Neural crest cell (in vitro differentiated cells): ENCODE measurements around the gene JAG2. TPM values are rescaled to one million over a fixed set of nuclear protein-coding genes. Genes with fewer than 3 reads are reported as not detected.

ENCODE experiments used
- DNase-seq: peaks from one replicate; pipeline ENCODE4 v3.0.0; 2021; ENCODE audit warnings: low read depth, mixed read lengths, low spot score
- H3K27ac Mint-ChIP-seq: one replicate; pipeline ENCODE4 v1.8.0; 2021; ENCODE audit warnings: mild to moderate bottlenecking, mixed read lengths; ENCODE audit not compliant: unreplicated experiment
- H3K27me3 Mint-ChIP-seq: 2 replicates; pipeline ENCODE4 v1.8.0; 2021; ENCODE audit warnings: low read depth, mild to moderate bottlenecking, mixed read lengths
- H3K36me3 Mint-ChIP-seq: 2 replicates; pipeline ENCODE4 v1.8.0; 2021; ENCODE audit warnings: low read depth, mild to moderate bottlenecking, mixed read lengths
- H3K4me1 Mint-ChIP-seq: 2 replicates; pipeline ENCODE4 v1.8.0; 2021; ENCODE audit warnings: mixed read lengths
- H3K4me3 Mint-ChIP-seq: one replicate; pipeline ENCODE4 v1.8.0; 2021; ENCODE audit warnings: mild to moderate bottlenecking, mixed read lengths
- H3K9me3 Mint-ChIP-seq: 2 replicates; pipeline ENCODE4 v1.8.0; 2021; ENCODE audit warnings: mixed read lengths
- long read RNA-seq: library from polyadenylated mRNA; unstranded; transcript quantifications from one replicate; pipeline ENCODE4 v2.0.0, GENCODE V29; 2020
- total RNA-seq: library from RNA; stranded (reverse); gene quantifications from 2 replicates; pipeline ENCODE4 v1.2.1, GENCODE V29; 2021
- TF ChIP-seq, protein P1 (sequence below): fragments of 200-600 bp; sonication (generic); conservative IDR thresholded peaks from 2 replicates; pipeline ENCODE4 v1.5.0; 2021; ENCODE audit warnings: antibody characterized with exemption, mild to moderate bottlenecking

Gene JAG2
- 2.7 and 4.2 TPM in 2 replicates for total RNA-seq
- long read RNA-seq = 0 reads

DNA sequence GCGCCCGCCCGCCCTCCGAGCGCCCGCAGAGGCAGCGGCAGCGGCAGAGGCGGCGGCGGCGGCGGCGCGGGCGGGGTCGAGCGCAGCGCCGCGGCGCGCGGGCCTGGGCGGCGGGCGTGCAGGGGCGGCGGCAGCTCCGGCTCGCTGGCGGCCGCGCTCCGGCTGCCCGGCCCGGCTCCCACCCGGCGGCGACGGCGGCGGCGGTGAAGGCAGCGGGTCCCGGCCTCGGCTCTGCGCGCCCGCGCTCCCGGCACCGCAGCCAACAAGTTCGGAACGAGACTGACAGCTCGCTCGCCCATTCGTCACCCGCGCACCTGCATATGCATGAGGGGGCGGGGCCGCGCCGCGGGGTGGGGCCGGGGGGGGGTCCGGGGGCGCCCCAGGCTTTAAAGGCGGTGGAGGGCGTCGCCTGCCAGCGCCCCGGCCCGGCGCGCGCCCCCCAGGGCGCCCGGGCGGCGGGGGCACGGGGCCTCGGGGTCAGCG lies at the start of gene JAG2:
Gene JAG2, minus strand, starts transcription at position 281 of the 483 bp plus-strand sequence. CDS start 356 bp downstream, outside the sequence.
- H3K4me3 Mint-ChIP-seq = peak within 1 kb of the TSS; percentile 74
- peaks cover 7% of the 10 kb centered on the region for H3K4me1 Mint-ChIP-seq
- no peak for DNase-seq
- no peaks in the 10 kb centered on the region for H3K9me3 Mint-ChIP-seq
- no peak within 1 kb of the TSS for H3K27ac Mint-ChIP-seq
- peaks cover 30% of the 10 kb centered on the region for H3K27me3 Mint-ChIP-seq
- TF ChIP-seq, protein P1, sequence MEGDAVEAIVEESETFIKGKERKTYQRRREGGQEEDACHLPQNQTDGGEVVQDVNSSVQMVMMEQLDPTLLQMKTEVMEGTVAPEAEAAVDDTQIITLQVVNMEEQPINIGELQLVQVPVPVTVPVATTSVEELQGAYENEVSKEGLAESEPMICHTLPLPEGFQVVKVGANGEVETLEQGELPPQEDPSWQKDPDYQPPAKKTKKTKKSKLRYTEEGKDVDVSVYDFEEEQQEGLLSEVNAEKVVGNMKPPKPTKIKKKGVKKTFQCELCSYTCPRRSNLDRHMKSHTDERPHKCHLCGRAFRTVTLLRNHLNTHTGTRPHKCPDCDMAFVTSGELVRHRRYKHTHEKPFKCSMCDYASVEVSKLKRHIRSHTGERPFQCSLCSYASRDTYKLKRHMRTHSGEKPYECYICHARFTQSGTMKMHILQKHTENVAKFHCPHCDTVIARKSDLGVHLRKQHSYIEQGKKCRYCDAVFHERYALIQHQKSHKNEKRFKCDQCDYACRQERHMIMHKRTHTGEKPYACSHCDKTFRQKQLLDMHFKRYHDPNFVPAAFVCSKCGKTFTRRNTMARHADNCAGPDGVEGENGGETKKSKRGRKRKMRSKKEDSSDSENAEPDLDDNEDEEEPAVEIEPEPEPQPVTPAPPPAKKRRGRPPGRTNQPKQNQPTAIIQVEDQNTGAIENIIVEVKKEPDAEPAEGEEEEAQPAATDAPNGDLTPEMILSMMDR = no peak
- H3K36me3 Mint-ChIP-seq = no peaks in the 10 kb centered on the region

DNA sequence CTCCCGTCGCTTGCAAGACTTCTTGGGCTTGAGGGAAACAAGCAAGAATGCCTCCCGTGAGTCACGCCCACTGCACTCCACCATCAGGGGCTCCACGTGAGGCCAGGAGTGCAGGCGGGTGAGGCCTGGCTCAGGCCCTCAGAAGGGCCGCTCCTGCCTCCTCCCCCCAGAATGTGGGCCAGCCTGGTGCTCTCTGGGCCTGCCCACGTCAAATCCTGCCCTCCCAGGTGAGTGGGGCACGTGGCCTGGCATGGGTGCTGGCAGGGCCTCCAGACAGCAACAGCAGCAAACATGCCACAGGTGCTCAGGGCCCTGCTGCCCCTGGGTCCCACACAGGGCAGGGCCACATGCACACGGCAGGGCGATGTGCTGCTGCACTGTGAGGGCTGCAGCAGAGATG lies 49.2 kb upstream of the JAG2 start:
- H3K36me3 Mint-ChIP-seq = peaks cover 17% of the 10 kb centered on the region
- DNase-seq = no peak
- H3K27ac Mint-ChIP-seq = no peak overlapping the region
- TF ChIP-seq, protein P1 = no peak
- H3K4me1 Mint-ChIP-seq = no peaks in the 10 kb centered on the region
- no peak overlapping the region for H3K4me3 Mint-ChIP-seq
- H3K9me3 Mint-ChIP-seq = no peaks in the 10 kb centered on the region
- H3K27me3 Mint-ChIP-seq = no peaks in the 10 kb centered on the region

DNA sequence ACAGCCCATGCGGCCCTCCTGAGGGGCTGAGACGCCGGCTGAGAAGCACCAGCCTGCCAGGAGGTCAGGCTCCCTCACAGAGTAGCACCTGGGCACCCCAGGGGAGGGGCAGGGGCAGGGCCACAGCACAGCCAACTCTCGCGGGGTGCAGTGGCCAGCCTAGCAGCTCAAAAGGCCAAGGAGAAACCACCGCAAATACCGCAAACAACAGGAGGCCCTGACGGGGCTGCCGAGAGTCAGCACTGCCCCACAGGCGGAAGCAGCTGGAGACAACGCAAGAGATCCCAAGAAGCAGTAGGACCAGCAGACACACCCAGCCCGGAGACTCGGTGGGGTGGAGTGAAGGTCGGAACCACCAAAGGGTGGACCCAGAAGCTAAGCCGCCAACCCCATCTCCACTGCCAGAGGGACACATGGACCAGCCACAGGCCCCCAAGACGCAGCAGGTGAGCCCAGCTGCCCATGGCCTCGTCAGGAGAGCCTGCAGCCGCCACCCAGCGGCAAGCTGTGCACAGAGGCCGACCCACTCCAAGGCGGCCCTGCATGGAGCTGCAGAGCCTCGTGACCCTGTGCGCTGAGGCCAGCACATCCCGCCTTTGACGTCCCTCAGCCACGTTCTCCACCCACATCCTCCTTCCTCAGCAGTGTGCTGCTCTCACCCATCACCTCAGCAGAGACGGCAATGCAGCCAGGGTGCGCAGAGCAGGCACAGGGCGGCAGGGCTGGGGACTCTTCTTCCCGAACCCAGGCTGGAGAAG lies 48.1 kb upstream of the JAG2 start:
- H3K4me1 Mint-ChIP-seq = no peaks in the 10 kb centered on the region
- no peaks in the 10 kb centered on the region for H3K9me3 Mint-ChIP-seq
- no peaks in the 10 kb centered on the region for H3K27me3 Mint-ChIP-seq
- H3K36me3 Mint-ChIP-seq = peaks cover 10% of the 10 kb centered on the region
- no peak overlapping the region for H3K27ac Mint-ChIP-seq
- TF ChIP-seq, protein P1 = no peak
- DNase-seq = no peak
- H3K4me3 Mint-ChIP-seq = no peak overlapping the region

DNA sequence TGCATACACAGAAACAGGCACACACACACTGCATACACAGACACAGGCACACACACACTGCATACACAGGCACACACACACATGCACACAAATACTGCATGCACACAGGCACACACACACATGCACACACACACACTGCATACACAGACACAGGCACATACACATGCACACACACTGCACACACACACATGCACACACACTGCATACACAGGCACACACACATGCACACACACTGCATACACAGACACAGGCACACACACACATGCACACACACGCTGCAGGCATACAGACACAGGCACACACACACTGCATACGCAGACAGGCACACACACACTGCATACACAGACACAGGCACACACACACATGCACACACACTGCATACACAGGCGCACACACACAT lies 47.0 kb upstream of the JAG2 start:
- Mint-ChIP-seq H3K4me3 (no peak overlapping the region), H3K36me3 (peaks cover 10% of the 10 kb centered on the region), H3K9me3 (no peaks in the 10 kb centered on the region), H3K4me1 (no peaks in the 10 kb centered on the region), H3K27ac (no peak overlapping the region), H3K27me3 (no peaks in the 10 kb centered on the region)
- TF ChIP-seq, protein P1 = no peak
- DNase-seq = no peak

DNA sequence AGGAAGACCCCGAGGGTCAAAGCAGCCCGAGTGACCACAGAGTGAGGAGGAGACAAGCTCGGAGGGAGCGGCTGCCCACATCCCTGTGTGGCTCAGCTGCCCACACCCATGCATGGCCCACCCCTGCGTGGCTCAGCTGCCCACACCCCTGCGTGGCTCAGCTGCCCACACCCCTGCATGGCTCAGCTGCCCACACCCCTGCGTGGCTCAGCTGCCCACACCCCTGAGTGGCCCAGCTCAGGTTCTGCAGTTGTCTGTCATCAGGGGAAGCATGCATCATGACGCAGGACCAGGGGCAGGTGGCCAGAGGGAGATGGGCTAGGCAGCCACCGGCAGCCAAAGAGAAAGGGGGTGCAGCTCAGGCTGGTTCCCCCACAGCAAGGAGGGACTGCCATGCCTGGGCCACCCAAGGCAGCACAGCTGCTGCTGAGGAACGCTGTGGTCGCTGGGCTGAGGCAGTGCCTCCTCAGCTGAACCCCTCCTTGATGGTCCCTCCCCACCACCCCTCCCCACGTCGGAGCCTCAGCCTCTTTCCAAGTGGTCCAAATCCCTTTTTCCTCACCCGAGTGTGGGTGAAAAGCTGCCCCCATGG lies 45.8 kb upstream of the JAG2 start:
- no peaks in the 10 kb centered on the region for H3K27me3 Mint-ChIP-seq
- TF ChIP-seq, protein P1 = no peak
- H3K27ac Mint-ChIP-seq = no peak overlapping the region
- H3K4me1 Mint-ChIP-seq = no peaks in the 10 kb centered on the region
- H3K9me3 Mint-ChIP-seq = no peaks in the 10 kb centered on the region
- H3K4me3 Mint-ChIP-seq = no peak overlapping the region
- no peak for DNase-seq
- peaks cover 10% of the 10 kb centered on the region for H3K36me3 Mint-ChIP-seq
